Measurements from ENCODE around the gene IRAK1. TPM values are rescaled to one million over a fixed set of nuclear protein-coding genes. Genes with fewer than 3 reads are reported as not detected.

Gene IRAK1
- total and polyA plus RNA-seq, 9 of the 15 experiments (the other 6 are each of a cell fraction or from before 2014, with no cell fraction given) = 11.6 to 261 (median 91.6) TPM

DNA sequence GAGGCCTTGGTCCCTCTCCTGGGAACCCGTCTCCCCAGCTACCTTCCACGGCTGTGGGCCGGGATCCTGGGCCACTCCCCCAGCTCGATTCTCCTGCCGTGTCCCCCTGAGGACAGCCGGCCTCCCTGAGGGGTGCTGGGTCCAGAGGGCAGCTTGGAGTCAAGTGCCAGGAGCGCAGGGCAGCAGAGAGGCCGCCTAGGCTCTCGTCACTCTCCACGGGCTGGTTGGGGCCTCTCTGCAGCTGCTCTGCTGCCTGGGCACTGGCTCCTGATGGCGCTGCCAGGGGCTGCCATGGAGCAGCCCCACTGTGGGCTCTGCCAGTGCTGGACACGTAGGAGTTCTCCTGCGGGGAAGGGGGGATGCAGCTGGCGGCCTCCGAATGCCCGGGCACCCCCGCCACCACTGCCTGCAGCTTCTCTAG lies 6.7 kb downstream of the IRAK1 start:
- no TSS peak for BruUV-seq (replicated peaks)
- H3K27ac ChIP-seq (ENCODE audit: extremely low read depth, low read depth, low read length) = peak overlapping the region; percentile 36; the same call in 1 of the 3 replicates
- WGBS (ENCODE audit: insufficient coverage, low coverage, missing lambda C conversion rate) = 80% methylated on average over 5 of the region's 17 CpGs
- peaks cover 3 to 63% of the 10 kb centered on the region in 2 experiments for H3K4me1 ChIP-seq (replicated peaks in 1 of 2; ENCODE audit: control insufficient read depth in 2 of 2, insufficient read depth in 2 of 2, low read length in 2 of 2)
- POLR2A ChIA-PET = interaction anchor here (0.6 to 3.3 kb wide), 11 partner anchors 9 to 85 kb away, joined by 3 to 23 read pairs (median 4); partner anchors contain the start of genes MECP2 and TMEM187
- H3K9me1 ChIP-seq (ENCODE audit: control insufficient read depth, insufficient read depth, low read length) = no peaks in the 10 kb centered on the region
- intact Hi-C loops (cut with micrococcal nuclease) = no loop called here
- peaks cover 85% of the 10 kb centered on the region for H3K36me3 ChIP-seq (ENCODE audit: control insufficient read depth, insufficient read depth, low read length)
- CTCF ChIA-PET (ENCODE audit: low intra/inter-chr PET ratio) = interaction anchor here (0.7 kb wide), 1 partner anchor 38 kb away, joined by 3 read pairs; no protein-coding TSS in a partner anchor
- in situ Hi-C loops (cut with MboI) = no loop called here
- DNase-seq (ENCODE audit: extremely low read depth in 1 of 4, low spot score in 3 of 4) = no peak
- H4K20me1 ChIP-seq (replicated peaks; ENCODE audit: control insufficient read depth, insufficient read depth, low read length) = no peaks in the 10 kb centered on the region; the same call in 1 of the 2 replicates
- H2AFZ ChIP-seq (ENCODE audit: low read depth, low read length) = no peak overlapping the region
- H3K79me2 ChIP-seq (ENCODE audit: control insufficient read depth, insufficient read depth, low read length) = peaks cover 27% of the 10 kb centered on the region
- no peaks in the 10 kb centered on the region for H3K27me3 ChIP-seq (ENCODE audit: control insufficient read depth in 2 of 2, insufficient read depth in 2 of 2, low read length in 2 of 2)
- FAIRE-seq = no peak
- no peak for ATAC-seq
- H3K9ac ChIP-seq (ENCODE audit: insufficient read depth in 1 of 2, low read depth in 2 of 2, low read length in 2 of 2) = peak overlapping the region in 1 of 2 experiments; percentile 71; a peak in 2 of 4 replicates
- no peak overlapping the region for H3K4me2 ChIP-seq (ENCODE audit: insufficient read depth, low read length)
- no peak overlapping the region for H3K4me3 ChIP-seq
- H3K9me3 ChIP-seq (replicated peaks; ENCODE audit: control insufficient read depth, insufficient read depth, low read depth, low read length) = no peaks in the 10 kb centered on the region
- TF ChIP-seq ZNF668 (CRISPR knock-in tag; IDR thresholded peaks at IDR 0.05) (no peak), SMAD2 (IDR thresholded peaks at IDR 0.05; ENCODE audit: low read depth, low read length) (no peak), ATF1 (CRISPR knock-in tag; IDR thresholded peaks at IDR 0.05) (no peak), ATF1 (tag; IDR thresholded peaks at IDR 0.05) (no peak), RBM17 (IDR thresholded peaks at IDR 0.05; ENCODE audit: borderline replicate concordance, low read depth, low read length) (no peak), POLR2G (IDR thresholded peaks at IDR 0.05; ENCODE audit: low read depth, low read length) (peak; percentile 64), RBFOX2 (IDR thresholded peaks at IDR 0.05; ENCODE audit: low read depth, low read length) (peak; percentile 21), ID3 (CRISPR knock-in tag; IDR thresholded peaks at IDR 0.05) (no peak), ID3 (tag; IDR thresholded peaks at IDR 0.05) (no peak), FOXJ2 (tag; IDR thresholded peaks at IDR 0.05) (no peak), NONO (IDR thresholded peaks at IDR 0.05; ENCODE audit: low read depth in 2 of 2, low read length in 1 of 2) (no peak), NFIC (IDR thresholded peaks at IDR 0.05) (no peak), ZNF282 (CRISPR knock-in tag; IDR thresholded peaks at IDR 0.05) (no peak)
- TF ChIP-seq, protein P1, sequence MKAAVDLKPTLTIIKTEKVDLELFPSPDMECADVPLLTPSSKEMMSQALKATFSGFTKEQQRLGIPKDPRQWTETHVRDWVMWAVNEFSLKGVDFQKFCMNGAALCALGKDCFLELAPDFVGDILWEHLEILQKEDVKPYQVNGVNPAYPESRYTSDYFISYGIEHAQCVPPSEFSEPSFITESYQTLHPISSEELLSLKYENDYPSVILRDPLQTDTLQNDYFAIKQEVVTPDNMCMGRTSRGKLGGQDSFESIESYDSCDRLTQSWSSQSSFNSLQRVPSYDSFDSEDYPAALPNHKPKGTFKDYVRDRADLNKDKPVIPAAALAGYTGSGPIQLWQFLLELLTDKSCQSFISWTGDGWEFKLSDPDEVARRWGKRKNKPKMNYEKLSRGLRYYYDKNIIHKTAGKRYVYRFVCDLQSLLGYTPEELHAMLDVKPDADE (conservative IDR thresholded peaks at IDR 0.05; ENCODE audit: control insufficient read depth, low read depth, low read length) = no peak
